IPS DF 4.7 (cell line): ENCODE data around the gene GAPDHS.

Experiments used
- DNase-seq: peaks from one replicate; pipeline ENCODE4 v3.0.0-alpha.2; 2013; ENCODE audit warnings: low spot score; ENCODE audit errors: extremely low read depth

The GAPDHS gene

DNA sequence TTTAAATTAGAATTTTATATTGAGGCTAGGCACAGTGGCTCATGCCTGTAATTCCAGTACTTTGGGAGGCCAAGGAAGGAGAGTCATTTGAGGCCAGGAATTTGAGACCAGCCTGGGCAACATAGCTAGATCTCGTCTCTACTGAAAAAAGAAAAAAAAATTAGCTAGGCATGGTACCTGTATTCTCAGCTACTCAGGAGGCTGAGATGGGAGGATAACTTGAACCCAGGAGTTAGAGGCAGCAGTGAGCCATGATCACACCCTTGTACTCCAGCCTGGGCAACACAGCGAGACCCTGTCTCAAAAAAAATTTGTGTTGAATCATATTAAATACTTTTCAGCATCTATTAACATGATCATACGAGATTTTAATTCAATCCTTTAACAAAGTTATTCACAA, 57.6 kb downstream of the GAPDHS start:
- DNase-seq, result no peak

GRCh38 chr19:35592226-35592625, 59.0 kb downstream of the GAPDHS start:
- DNase-seq, result peak; percentile 66
